Central memory CD8-positive, alpha-beta T cell (primary cell): ENCODE data around the gene CDC42EP5.
"Not testable (repeated sequence)": the region's sequence is repeated elsewhere in the genome, so short reads cannot be mapped to it uniquely, and the experiment has no call there.

ENCODE experiments used
- ATAC-seq: fragments of 150-1000 bp; cut with Tn5 transposase; replicated peaks from 2 replicates; pipeline ENCODE4 v1.10.0; 2022; ENCODE audit warnings: mild to moderate bottlenecking, moderate FRiP score, moderate number of reproducible peaks; ENCODE audit not compliant: poor library complexity, severe bottlenecking; ENCODE audit errors: extremely low read depth
- DNase-seq, 2 donors: peaks; one replicate each; pipeline ENCODE4 v3.0.0; 2021; ENCODE audit warnings: low spot score in 2 of 2
- H3K27ac Mint-ChIP-seq: one replicate; pipeline ENCODE4 v1.8.0; 2022; ENCODE audit warnings: low read depth, mild to moderate bottlenecking, moderate library complexity, mixed read lengths
- H3K27me3 Mint-ChIP-seq: one replicate; pipeline ENCODE4 v1.8.0; 2022; ENCODE audit warnings: mixed read lengths
- H3K36me3 Mint-ChIP-seq: one replicate; pipeline ENCODE4 v1.8.0; 2022; ENCODE audit warnings: mild to moderate bottlenecking, moderate library complexity, mixed read lengths; ENCODE audit not compliant: insufficient read depth
- H3K4me1 Mint-ChIP-seq: one replicate; pipeline ENCODE4 v1.8.0; 2022; ENCODE audit warnings: mixed read lengths
- H3K4me3 Mint-ChIP-seq: one replicate; pipeline ENCODE4 v1.8.0; 2022; ENCODE audit warnings: mild to moderate bottlenecking, moderate library complexity, mixed read lengths
- H3K9me3 Mint-ChIP-seq: one replicate; pipeline ENCODE4 v1.8.0; 2022; ENCODE audit warnings: mixed read lengths

Gene CDC42EP5

DNA sequence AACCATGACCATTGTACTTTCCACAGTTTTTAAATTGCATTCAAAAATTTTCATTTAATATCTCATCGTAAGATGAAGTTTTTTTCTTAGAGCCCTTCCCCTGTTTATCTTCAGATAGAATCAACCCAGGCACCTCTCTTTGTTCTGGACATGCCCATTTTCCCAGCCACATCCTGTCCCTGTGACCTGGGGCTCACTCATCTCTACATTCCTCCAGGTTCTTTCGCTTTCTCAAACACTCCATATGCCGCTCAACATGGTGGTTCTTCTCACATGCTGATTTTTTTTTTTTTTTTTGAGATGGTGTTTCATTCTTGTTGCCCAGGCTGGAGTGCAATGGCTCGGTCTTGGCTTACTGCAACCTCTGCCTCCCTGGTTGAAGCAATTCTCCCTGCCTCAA, 32.4 kb upstream of the CDC42EP5 start:
- Mint-ChIP-seq H3K4me3 (peak overlapping the region; percentile 37), H3K4me1 (peaks cover 46% of the 10 kb centered on the region)
- DNase-seq, H3K9me3 Mint-ChIP-seq, H3K27ac Mint-ChIP-seq, ATAC-seq, H3K27me3 Mint-ChIP-seq, H3K36me3 Mint-ChIP-seq: not testable (repeated sequence)

- H3K4me3 Mint-ChIP-seq = peak within 1 kb of the TSS; percentile 61
- H3K9me3 Mint-ChIP-seq = no peaks in the 10 kb centered on the region
- ATAC-seq (peak; percentile 37), DNase-seq (peak in 1 of 2 donors; percentile 16)
- H3K27me3 Mint-ChIP-seq = peaks cover 18% of the 10 kb centered on the region
- peaks cover 4% of the 10 kb centered on the region for H3K36me3 Mint-ChIP-seq
- H3K4me1 Mint-ChIP-seq = peaks cover 43% of the 10 kb centered on the region
- peak within 1 kb of the TSS; percentile 53 for H3K27ac Mint-ChIP-seq
Observed at GRCh38 chr19:54502518-54503048, 29.5 kb upstream of the CDC42EP5 start, which contains the start of gene LAIR2. LAIR2 (plus strand) TSS chr19:54502831; CDS start chr19:54502919, 88 bp downstream.

- not testable (repeated sequence) for H3K36me3 Mint-ChIP-seq, H3K9me3 Mint-ChIP-seq, H3K27ac Mint-ChIP-seq, ATAC-seq, DNase-seq
- Mint-ChIP-seq H3K4me3 (peak overlapping the region; percentile 50), H3K27me3 (peaks cover 20% of the 10 kb centered on the region), H3K4me1 (peaks cover 35% of the 10 kb centered on the region)
Observed at GRCh38 chr19:54498451-54498772, 25.3 kb upstream of the CDC42EP5 start.

- not testable (repeated sequence) for H3K27ac Mint-ChIP-seq, H3K9me3 Mint-ChIP-seq, H3K36me3 Mint-ChIP-seq, DNase-seq
- Mint-ChIP-seq H3K4me3 (peak overlapping the region; percentile 50), H3K4me1 (peaks cover 30% of the 10 kb centered on the region), H3K27me3 (peaks cover 20% of the 10 kb centered on the region)
- ATAC-seq = peak; percentile 85
Observed at GRCh38 chr19:54497747-54498450, 24.8 kb upstream of the CDC42EP5 start.

- Mint-ChIP-seq H3K27me3 (peaks cover 20% of the 10 kb centered on the region), H3K4me1 (peaks cover 23% of the 10 kb centered on the region)
- peak; percentile 31 for ATAC-seq
- H3K27ac Mint-ChIP-seq, H3K36me3 Mint-ChIP-seq, DNase-seq, H3K9me3 Mint-ChIP-seq, H3K4me3 Mint-ChIP-seq: not testable (repeated sequence)
Observed at GRCh38 chr19:54495284-54495683, 22.2 kb upstream of the CDC42EP5 start.

GRCh38 chr19:54493967-54494585, 21.0 kb upstream of the CDC42EP5 start:
- Mint-ChIP-seq H3K9me3 (no peaks in the 10 kb centered on the region), H3K4me1 (peaks cover 23% of the 10 kb centered on the region), H3K36me3 (no peaks in the 10 kb centered on the region), H3K27ac (no peak overlapping the region), H3K4me3 (no peak overlapping the region), H3K27me3 (peaks cover 14% of the 10 kb centered on the region)
- ATAC-seq (no peak), DNase-seq (no peak)

DNA sequence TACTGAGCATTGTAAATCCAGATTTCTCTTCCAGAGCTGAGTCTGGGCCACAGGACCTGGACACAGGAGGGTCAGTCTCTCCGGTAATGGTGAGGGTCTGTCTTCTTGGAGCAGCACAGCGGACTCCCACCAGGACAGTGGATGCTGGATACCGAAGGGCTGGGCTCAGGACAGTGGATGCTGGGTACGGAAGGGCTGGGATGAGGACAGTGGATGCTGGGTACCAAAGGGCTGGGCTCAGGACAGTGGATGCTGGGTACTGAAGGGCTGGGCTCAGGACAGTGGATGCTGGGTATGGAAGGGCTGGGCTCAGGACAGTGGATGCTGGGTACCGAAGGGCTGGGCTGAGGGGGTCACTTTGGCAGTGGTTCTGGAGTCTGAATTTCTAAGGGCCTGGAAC, 20.0 kb upstream of the CDC42EP5 start:
- H3K36me3 Mint-ChIP-seq, ATAC-seq, H3K4me3 Mint-ChIP-seq, H3K27ac Mint-ChIP-seq, H3K9me3 Mint-ChIP-seq, DNase-seq: not testable (repeated sequence)
- peaks cover 20% of the 10 kb centered on the region for H3K4me1 Mint-ChIP-seq
- H3K27me3 Mint-ChIP-seq = peaks cover 12% of the 10 kb centered on the region

DNA sequence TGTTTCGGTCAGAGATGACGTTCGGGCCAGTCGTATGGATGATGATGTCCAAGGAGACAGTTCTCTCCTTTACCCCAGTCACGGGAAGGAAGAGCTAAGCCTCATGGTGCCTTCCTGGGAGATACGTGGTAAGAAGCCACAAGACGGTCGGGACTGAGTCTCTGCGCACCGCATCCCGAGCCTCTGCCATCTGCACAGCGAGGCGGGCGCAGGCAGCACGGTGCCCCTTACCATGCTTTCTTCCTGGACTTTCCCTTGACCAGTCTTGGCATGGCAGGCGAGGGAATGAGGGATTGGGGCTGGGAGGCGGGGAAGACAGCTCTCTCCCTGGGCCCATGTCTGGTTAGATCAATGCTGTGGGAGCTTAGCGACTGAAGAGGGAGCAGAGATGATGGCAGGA, 19.5 kb upstream of the CDC42EP5 start:
- Mint-ChIP-seq H3K9me3 (no peaks in the 10 kb centered on the region), H3K4me1 (peaks cover 15% of the 10 kb centered on the region), H3K27me3 (peaks cover 12% of the 10 kb centered on the region), H3K36me3 (no peaks in the 10 kb centered on the region), H3K4me3 (no peak overlapping the region), H3K27ac (no peak overlapping the region)
- ATAC-seq (no peak), DNase-seq (no peak)

GRCh38 chr19:54489766-54490165, 16.7 kb upstream of the CDC42EP5 start:
- H3K27ac Mint-ChIP-seq = no peak overlapping the region
- peaks cover 6% of the 10 kb centered on the region for H3K4me1 Mint-ChIP-seq
- no peaks in the 10 kb centered on the region for H3K36me3 Mint-ChIP-seq
- no peak overlapping the region for H3K4me3 Mint-ChIP-seq
- no peaks in the 10 kb centered on the region for H3K9me3 Mint-ChIP-seq
- ATAC-seq (no peak), DNase-seq (no peak)
- peaks cover 9% of the 10 kb centered on the region for H3K27me3 Mint-ChIP-seq

- no peak overlapping the region for H3K27ac Mint-ChIP-seq
Observed at GRCh38 chr19:54489341-54489740, 16.2 kb upstream of the CDC42EP5 start.

DNA sequence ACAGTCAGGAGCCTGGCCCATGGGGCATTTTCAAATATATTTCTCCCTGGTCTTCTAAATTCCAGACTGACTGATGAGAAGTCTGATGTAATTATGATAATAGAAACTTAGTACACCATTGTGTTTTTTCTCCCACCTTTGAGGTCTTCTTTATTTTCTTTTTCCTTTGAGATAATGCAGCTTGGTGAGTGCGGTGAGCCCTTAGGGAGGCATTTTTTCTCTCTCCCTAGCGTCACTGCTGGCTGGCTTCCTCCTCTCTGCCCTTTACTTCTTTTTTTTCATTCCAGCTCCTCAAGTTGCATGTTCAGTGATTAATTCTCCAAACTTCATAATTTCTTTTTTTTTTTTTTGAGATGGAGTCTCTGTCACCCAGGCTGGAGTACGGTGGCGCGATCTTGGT, 12.8 kb upstream of the CDC42EP5 start:
- Mint-ChIP-seq H3K4me1 (peaks cover 23% of the 10 kb centered on the region), H3K36me3 (peaks cover 1% of the 10 kb centered on the region), H3K27me3 (peaks cover 27% of the 10 kb centered on the region), H3K4me3 (peak overlapping the region; percentile 6), H3K9me3 (no peaks in the 10 kb centered on the region), H3K27ac (peak overlapping the region; percentile 25)
- DNase-seq = no peak
- ATAC-seq = no peak

More at GRCh38 chr19:54489341-54489740, 16.2 kb upstream of the CDC42EP5 start:
- DNase-seq (no peak), ATAC-seq (no peak)
- H3K27me3 Mint-ChIP-seq = peaks cover 13% of the 10 kb centered on the region
- H3K36me3 Mint-ChIP-seq = no peaks in the 10 kb centered on the region
- no peak overlapping the region for H3K4me3 Mint-ChIP-seq
- no peaks in the 10 kb centered on the region for H3K9me3 Mint-ChIP-seq
- peaks cover 6% of the 10 kb centered on the region for H3K4me1 Mint-ChIP-seq

GRCh38 chr19:54484451-54484850, 11.4 kb upstream of the CDC42EP5 start:
- Mint-ChIP-seq H3K9me3 (no peaks in the 10 kb centered on the region), H3K4me3 (no peak overlapping the region), H3K36me3 (peaks cover 1% of the 10 kb centered on the region), H3K27me3 (peaks cover 33% of the 10 kb centered on the region), H3K4me1 (peaks cover 23% of the 10 kb centered on the region), H3K27ac (no peak overlapping the region)
- ATAC-seq = no peak
- DNase-seq = no peak

- H3K4me1 Mint-ChIP-seq = peaks cover 23% of the 10 kb centered on the region
- no peak for ATAC-seq
Observed at GRCh38 chr19:54482889-54483288, 9.8 kb upstream of the CDC42EP5 start.

More at GRCh38 chr19:54482889-54483288, 9.8 kb upstream of the CDC42EP5 start:
- Mint-ChIP-seq H3K36me3 (peaks cover 1% of the 10 kb centered on the region), H3K27ac (no peak overlapping the region), H3K9me3 (no peaks in the 10 kb centered on the region), H3K4me3 (no peak overlapping the region), H3K27me3 (peaks cover 46% of the 10 kb centered on the region)
- DNase-seq = no peak
